ENCODE data around the gene ARID1B. TPM values are rescaled to one million over a fixed set of nuclear protein-coding genes. Genes with fewer than 3 reads are reported as not detected.

Gene ARID1B
- total RNA-seq, 1 donor from 2014 or later, result 16.3 TPM

DNA sequence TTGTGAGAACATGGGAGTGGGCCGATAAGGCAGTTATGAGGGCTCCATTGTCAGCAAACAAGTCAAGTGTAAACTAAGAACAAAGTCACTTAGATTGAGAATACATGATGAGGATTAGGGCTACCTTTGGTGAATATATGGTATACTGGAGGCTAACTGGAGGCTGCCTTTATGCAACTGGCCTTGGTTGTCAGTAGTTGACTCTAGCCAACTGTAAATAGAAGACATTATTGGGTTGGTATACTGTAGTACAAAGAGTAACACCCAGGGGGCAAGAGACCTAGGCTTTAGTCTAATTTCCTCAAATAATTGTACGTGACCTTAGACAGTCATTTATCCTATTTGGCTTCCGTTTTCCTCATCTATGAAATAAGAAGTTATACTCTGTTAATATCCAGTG is 235.2 kb downstream of the ARID1B start:
- FAIRE-seq (no peak), DNase-seq (ENCODE audit: low read depth) (no peak)
- TF ChIP-seq, protein P1, sequence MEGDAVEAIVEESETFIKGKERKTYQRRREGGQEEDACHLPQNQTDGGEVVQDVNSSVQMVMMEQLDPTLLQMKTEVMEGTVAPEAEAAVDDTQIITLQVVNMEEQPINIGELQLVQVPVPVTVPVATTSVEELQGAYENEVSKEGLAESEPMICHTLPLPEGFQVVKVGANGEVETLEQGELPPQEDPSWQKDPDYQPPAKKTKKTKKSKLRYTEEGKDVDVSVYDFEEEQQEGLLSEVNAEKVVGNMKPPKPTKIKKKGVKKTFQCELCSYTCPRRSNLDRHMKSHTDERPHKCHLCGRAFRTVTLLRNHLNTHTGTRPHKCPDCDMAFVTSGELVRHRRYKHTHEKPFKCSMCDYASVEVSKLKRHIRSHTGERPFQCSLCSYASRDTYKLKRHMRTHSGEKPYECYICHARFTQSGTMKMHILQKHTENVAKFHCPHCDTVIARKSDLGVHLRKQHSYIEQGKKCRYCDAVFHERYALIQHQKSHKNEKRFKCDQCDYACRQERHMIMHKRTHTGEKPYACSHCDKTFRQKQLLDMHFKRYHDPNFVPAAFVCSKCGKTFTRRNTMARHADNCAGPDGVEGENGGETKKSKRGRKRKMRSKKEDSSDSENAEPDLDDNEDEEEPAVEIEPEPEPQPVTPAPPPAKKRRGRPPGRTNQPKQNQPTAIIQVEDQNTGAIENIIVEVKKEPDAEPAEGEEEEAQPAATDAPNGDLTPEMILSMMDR (IDR thresholded peaks at IDR 0.05; ENCODE audit: insufficient read depth, low read length, severe bottlenecking), result no peak
- H3K27me3 ChIP-seq (ENCODE audit: control insufficient read depth, insufficient read depth, low read length), result no peaks in the 10 kb centered on the region
- H3K4me3 ChIP-seq (ENCODE audit: low read depth, low read length), result no peak overlapping the region
- no peaks in the 10 kb centered on the region for H3K36me3 ChIP-seq (ENCODE audit: control insufficient read depth, insufficient read depth, low read length)

DNA sequence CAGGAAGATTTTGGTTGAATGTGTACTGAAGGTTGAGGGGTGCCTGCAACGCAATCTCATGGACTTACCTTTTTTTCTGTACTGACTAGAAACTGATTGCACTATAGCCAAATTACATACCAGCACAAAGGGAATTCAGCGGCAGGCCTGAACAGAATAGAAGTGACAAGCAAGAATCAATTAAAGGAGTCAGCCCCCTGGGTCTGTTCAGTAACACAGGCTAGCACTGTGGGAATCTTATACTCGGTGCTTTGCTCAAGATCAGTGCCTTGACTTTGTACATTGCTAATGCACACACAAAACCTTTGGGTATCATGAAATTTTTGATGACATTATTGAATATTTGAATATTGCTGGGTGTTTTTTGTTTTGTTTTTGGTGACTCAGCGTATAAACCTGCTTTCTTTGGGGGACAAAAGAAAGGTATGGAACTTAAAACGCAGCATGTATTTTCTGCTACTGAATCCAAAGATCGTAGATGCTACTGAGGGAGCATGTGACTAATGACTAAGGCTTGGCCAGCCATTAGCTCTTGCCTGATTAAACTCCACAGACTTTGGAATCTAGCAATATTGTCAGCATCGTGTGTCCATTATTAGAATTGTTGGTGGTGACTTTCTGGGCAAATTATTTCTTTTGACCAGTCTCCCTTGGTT is 236.6 kb downstream of the ARID1B start:
- no peak for FAIRE-seq
- TF ChIP-seq, protein P1 (IDR thresholded peaks at IDR 0.05; ENCODE audit: insufficient read depth, low read length, severe bottlenecking), result no peak

DNA sequence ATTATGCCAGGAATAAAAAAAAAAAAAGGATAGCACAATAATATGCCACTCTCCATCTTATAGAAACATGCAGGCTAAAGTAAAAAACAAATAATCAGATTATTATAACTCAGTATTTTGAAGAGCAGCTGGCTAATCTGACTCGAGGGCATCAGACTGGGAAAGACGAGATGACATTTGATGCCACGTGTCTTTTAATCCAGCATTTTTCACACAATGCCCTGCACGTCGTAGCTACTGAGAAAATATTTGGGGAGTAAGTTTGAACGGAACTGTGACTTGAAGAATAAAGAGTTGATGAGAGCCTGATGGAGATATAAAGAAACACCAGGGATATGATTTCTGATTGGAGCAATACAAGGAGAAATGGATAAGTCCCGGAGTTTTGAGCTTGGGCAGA is 237.7 kb downstream of the ARID1B start:
- DNase-seq (ENCODE audit: low read depth) (no peak), FAIRE-seq (no peak)
- Histone ChIP-seq H3K4me3 (ENCODE audit: low read depth, low read length) (no peak overlapping the region), H3K27me3 (ENCODE audit: control insufficient read depth, insufficient read depth, low read length) (no peaks in the 10 kb centered on the region), H3K36me3 (ENCODE audit: control insufficient read depth, insufficient read depth, low read length) (no peaks in the 10 kb centered on the region)
- TF ChIP-seq, protein P1 (IDR thresholded peaks at IDR 0.05; ENCODE audit: insufficient read depth, low read length, severe bottlenecking), result no peak

More for the DNA sequence above, 236.6 kb downstream of the ARID1B start:
- Histone ChIP-seq H3K4me3 (ENCODE audit: low read depth, low read length) (no peak overlapping the region), H3K36me3 (ENCODE audit: control insufficient read depth, insufficient read depth, low read length) (no peaks in the 10 kb centered on the region), H3K27me3 (ENCODE audit: control insufficient read depth, insufficient read depth, low read length) (no peaks in the 10 kb centered on the region)
- DNase-seq (ENCODE audit: low read depth), result no peak

DNA sequence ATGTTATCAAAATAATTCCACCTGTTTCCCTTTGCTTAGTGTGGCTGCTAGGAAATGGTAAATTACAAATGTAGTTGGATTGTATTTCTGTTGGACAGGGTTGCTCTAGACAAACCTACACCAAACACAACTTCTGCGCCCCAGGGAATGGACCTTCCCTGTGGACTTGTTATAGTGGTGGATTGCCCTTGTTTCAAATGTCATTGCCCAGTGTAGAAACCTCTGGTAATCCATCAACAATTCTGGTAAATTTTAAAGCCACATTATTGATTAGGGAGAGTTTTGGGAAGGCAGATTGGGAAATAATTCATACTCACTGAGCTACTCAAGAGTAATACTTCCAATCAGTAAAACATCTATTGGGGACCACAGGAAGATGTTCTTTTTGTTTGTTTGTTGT is 239.8 kb downstream of the ARID1B start:
- FAIRE-seq, result no peak
- H3K27me3 ChIP-seq (ENCODE audit: control insufficient read depth, insufficient read depth, low read length), result no peaks in the 10 kb centered on the region
- TF ChIP-seq, protein P1 (IDR thresholded peaks at IDR 0.05; ENCODE audit: insufficient read depth, low read length, severe bottlenecking), result no peak

DNA sequence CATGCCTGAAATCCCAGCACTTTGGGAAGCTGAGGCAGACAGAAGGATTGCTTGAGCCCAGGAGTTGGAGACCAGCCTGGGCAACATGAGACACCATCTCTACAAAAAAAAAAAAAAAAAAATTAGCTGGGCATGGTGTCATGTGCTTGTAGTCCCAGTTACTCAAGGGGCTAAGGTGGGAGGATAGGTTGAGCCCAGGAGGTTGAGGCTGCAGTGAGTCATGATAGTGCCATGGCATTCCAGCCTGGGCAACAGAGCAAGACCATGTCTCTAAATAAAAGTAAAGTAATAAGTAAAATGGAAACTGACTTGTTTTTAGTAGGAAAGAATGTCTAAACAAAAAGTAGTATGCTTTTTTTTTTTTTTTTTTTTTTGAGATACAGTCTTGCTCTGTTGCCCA is 240.7 kb downstream of the ARID1B start:
- Histone ChIP-seq H3K27me3 (ENCODE audit: control insufficient read depth, insufficient read depth, low read length) (no peaks in the 10 kb centered on the region), H3K36me3 (ENCODE audit: control insufficient read depth, insufficient read depth, low read length) (no peaks in the 10 kb centered on the region), H3K4me3 (ENCODE audit: low read depth, low read length) (no peak overlapping the region)
- TF ChIP-seq, protein P1 (IDR thresholded peaks at IDR 0.05; ENCODE audit: insufficient read depth, low read length, severe bottlenecking), result no peak
- DNase-seq (ENCODE audit: low read depth) (peak; percentile 65), FAIRE-seq (no peak)

More for the DNA sequence above, 239.8 kb downstream of the ARID1B start:
- no peak overlapping the region for H3K4me3 ChIP-seq (ENCODE audit: low read depth, low read length)
- H3K36me3 ChIP-seq (ENCODE audit: control insufficient read depth, insufficient read depth, low read length), result no peaks in the 10 kb centered on the region
- no peak for DNase-seq (ENCODE audit: low read depth)

DNA sequence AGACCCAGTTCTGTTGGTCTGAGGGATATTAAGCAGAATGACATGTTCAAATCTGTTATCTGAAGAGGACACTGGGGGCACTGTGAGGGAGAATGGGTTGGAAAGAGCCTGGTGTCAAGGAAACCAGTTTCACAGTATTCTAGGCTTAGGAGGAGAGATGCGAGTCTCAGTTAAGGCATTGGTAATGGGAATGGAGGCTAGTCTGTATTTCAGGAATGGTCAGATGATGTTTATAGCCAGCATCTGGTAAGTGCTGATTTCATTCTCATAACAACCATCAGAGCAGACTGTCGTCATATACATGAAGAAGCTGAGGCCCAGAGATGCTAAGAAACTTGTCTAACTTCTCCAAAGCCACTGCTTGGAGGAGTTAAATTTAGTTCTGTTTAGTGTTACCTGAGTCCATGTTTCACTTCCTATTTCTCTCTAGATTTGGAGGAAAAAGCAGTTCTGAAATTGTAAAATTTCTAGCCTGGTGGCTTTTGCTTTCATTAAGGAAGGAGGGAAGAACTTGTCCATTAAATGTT is 242.0 kb downstream of the ARID1B start:
- Histone ChIP-seq H3K4me3 (ENCODE audit: low read depth, low read length) (no peak overlapping the region), H3K27me3 (ENCODE audit: control insufficient read depth, insufficient read depth, low read length) (no peaks in the 10 kb centered on the region), H3K36me3 (ENCODE audit: control insufficient read depth, insufficient read depth, low read length) (no peaks in the 10 kb centered on the region)
- TF ChIP-seq, protein P1 (IDR thresholded peaks at IDR 0.05; ENCODE audit: insufficient read depth, low read length, severe bottlenecking), result no peak
- DNase-seq (ENCODE audit: low read depth) (no peak), FAIRE-seq (no peak)
